HG03196 (cell line): ENCODE data around the gene MTUS2.

Experiments
- ATAC-seq: cut with Tn5 transposase; IDR thresholded peaks from one replicate; pipeline ENCODE4 v1.9.1; 2021; ENCODE audit not compliant: unreplicated experiment

Gene MTUS2

GRCh38 chr13:29103065-29103800, 283.1 kb downstream of the MTUS2 start:
- no peak for ATAC-seq

- ATAC-seq = no peak
These were observed 284.3 kb downstream of the MTUS2 start for GRCh38 chr13:29104461-29104860.

GRCh38 chr13:29105779-29106178, 285.6 kb downstream of the MTUS2 start:
- ATAC-seq = no peak

- no peak for ATAC-seq
These were observed 286.5 kb downstream of the MTUS2 start for GRCh38 chr13:29106651-29107050.

- no peak for ATAC-seq
These were observed 288.1 kb downstream of the MTUS2 start for GRCh38 chr13:29108068-29108786.

- no peak for ATAC-seq
These were observed 289.8 kb downstream of the MTUS2 start for GRCh38 chr13:29109987-29110386.

- no peak for ATAC-seq
These were observed 291.3 kb downstream of the MTUS2 start for GRCh38 chr13:29111446-29111845.

GRCh38 chr13:29115842-29116241, 295.7 kb downstream of the MTUS2 start:
- ATAC-seq = no peak

- ATAC-seq = no peak
These were observed 297.5 kb downstream of the MTUS2 start for GRCh38 chr13:29117663-29118062.

- ATAC-seq = no peak
These were observed 298.3 kb downstream of the MTUS2 start for GRCh38 chr13:29118471-29118870.

GRCh38 chr13:29125191-29125933, 305.2 kb downstream of the MTUS2 start:
- ATAC-seq = peak; percentile 62

- peak; percentile 51 for ATAC-seq
These were observed 305.8 kb downstream of the MTUS2 start for GRCh38 chr13:29125934-29126424.

GRCh38 chr13:29129616-29130015, 309.5 kb downstream of the MTUS2 start:
- no peak for ATAC-seq

GRCh38 chr13:29131159-29131558, 311.0 kb downstream of the MTUS2 start:
- no peak for ATAC-seq

GRCh38 chr13:29131881-29132668, 311.9 kb downstream of the MTUS2 start:
- no peak for ATAC-seq

GRCh38 chr13:29136341-29136740, 316.2 kb downstream of the MTUS2 start:
- no peak for ATAC-seq

- ATAC-seq = no peak
These were observed 316.9 kb downstream of the MTUS2 start for GRCh38 chr13:29137016-29137415.

- ATAC-seq = no peak
These were observed 317.9 kb downstream of the MTUS2 start for GRCh38 chr13:29137995-29138394.

- ATAC-seq = no peak
These were observed 320.1 kb downstream of the MTUS2 start for GRCh38 chr13:29140277-29140676.

- ATAC-seq = no peak
These were observed 323.7 kb downstream of the MTUS2 start for GRCh38 chr13:29143847-29144246.

GRCh38 chr13:29154390-29154789, 334.3 kb downstream of the MTUS2 start:
- no peak for ATAC-seq
